ENCODE data around the gene VWA8.
"Not testable (repeated sequence)": the region's sequence is repeated elsewhere in the genome, so short reads cannot be mapped to it uniquely, and the experiment has no call there.

Gene VWA8

DNA sequence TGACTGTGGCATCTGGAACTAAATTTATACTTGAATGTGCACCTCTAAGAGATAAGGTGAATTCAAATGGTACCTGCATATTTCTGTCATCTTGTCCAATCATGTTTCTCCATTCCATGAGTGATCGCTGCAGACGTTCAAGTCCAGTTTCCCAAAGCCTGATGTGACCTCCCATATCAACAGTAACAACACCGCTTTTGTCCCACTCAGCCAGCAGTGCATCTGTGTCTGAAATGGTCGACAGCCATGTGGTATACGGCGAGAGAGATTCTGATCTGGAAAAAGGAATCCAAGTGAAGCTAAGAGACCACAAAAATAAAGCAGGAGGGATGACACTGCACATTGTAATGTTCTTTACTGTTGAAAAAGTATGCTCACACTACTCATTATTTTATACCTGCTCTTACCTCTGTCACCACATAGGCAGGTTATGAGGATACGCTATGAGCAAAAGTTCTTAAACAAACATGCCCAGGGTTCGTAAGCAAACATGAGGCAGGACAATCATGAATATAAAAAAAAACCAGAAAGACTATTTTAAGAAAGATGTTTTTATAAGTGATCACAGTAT, 290.0 kb downstream of the VWA8 start:
- Mint-ChIP-seq H3K27ac (no peak overlapping the region), H3K9me3 (no peaks in the 10 kb centered on the region), H3K36me3 (peaks cover 9% of the 10 kb centered on the region), H3K4me1 (no peaks in the 10 kb centered on the region), H3K4me3 (no peak overlapping the region)
- no peak for ATAC-seq
- no peak for DNase-seq (ENCODE audit: low spot score in 2 of 2)

DNA sequence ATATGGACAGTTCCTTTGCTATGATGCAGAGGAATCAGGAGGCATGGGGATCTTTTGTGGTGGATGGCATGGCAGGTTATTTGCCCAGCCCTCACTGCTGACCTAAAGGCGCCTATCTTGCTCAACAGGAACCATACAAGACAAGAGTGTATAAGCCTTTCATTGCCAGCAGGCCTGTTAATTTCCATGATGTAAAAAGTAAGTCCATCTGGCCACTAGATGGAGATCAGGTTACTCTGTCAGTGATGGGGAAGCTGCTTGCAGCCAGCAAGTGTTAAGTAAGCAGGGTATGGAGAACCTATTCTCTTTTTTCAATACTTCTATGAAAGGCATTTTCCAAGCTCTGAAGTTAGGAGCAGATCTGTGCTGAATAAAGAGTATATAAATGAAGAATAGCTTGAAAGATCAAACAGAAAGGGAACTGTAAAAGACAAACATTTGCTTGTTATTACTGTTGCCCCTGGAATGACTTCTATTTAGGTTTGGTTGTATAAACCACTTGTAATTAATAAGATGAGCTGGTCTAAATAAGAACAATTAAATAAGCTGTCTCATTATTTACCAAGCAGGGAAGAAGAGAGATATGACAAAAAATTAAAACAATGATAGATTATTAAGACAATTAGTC, 292.7 kb downstream of the VWA8 start:
- Mint-ChIP-seq H3K27ac (no peak overlapping the region), H3K4me1 (no peaks in the 10 kb centered on the region), H3K4me3 (no peak overlapping the region), H3K36me3 (peaks cover 9% of the 10 kb centered on the region), H3K9me3 (no peaks in the 10 kb centered on the region)
- ATAC-seq (peak; percentile 86), DNase-seq (ENCODE audit: low spot score in 2 of 2) (no peak)

DNA sequence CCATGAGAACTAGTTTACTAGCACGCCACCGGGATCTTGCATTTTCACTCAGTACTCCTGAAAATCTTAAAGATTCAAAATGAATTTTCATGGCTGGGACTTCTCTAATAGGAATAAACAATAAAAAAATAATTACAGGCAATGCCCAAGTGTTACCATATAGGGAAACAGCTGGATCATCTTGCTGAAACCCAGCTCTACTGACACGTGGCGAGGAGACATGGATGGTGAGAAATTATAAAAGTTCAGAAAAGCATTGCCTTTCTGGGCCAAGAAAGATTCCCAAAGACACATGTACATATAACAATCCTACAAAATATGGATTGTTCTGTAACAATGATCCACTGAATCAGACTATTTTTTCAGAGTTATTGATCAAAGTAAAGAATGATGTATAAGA, 294.3 kb downstream of the VWA8 start:
- ATAC-seq = no peak
- Mint-ChIP-seq H3K27ac (no peak overlapping the region), H3K4me1 (no peaks in the 10 kb centered on the region), H3K9me3 (no peaks in the 10 kb centered on the region), H3K4me3 (no peak overlapping the region), H3K36me3 (peaks cover 9% of the 10 kb centered on the region)
- DNase-seq (ENCODE audit: low spot score in 2 of 2) = no peak

DNA sequence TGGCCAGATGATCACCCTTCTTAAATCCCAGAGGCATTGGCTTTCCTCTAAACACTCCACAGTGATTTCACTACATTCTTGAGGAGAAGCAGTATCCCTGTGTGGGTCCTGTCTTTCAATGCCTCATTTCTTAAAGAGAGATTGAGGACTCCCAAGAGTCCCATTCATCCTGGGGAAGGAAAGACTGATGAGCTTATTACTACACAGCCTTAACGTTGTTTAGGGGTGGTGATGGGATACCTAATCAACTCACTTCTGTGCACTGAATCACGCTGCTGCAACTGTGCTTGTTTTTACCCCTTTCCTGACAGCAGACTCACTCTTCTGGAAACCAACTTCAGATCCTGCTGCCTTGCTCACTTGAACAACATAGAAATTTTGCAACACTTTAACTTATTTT, 300.5 kb downstream of the VWA8 start:
- ATAC-seq (no peak), DNase-seq (ENCODE audit: low spot score in 2 of 2) (no peak)
- Mint-ChIP-seq H3K4me3 (no peak overlapping the region), H3K27ac (no peak overlapping the region), H3K9me3 (no peaks in the 10 kb centered on the region), H3K36me3 (no peaks in the 10 kb centered on the region), H3K4me1 (no peaks in the 10 kb centered on the region)

DNA sequence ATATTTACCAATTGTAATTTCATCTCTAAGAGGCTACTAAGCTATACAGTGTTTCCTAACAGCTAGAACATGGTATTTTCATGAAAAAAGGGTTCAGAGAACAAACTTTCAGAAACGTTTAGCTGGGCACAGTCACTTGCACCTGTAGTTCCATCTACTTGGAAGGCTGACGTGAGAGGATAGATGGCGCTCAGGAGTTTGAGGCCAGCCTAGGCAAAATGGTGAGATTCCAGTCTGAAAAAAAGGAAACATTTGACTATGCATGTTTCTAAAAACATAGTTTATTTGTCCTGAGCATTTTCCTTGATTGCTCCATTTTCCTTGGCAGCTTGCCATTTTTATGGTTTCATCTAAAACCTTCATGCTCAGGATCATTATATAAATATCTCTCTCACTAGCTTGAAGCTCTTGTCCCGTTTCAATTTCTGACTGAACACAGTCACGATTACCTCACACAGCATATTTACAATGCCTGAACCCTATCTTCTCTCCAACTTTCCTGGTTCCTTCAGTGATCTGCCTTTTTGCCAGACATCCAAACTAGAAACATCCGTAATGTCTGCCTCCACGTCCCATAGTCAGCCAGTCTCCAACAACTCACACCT, 302.8 kb downstream of the VWA8 start:
- H3K4me3 Mint-ChIP-seq = no peak overlapping the region
- ATAC-seq = no peak
- DNase-seq (ENCODE audit: low spot score in 2 of 2) = no peak
- no peaks in the 10 kb centered on the region for H3K4me1 Mint-ChIP-seq
- H3K9me3 Mint-ChIP-seq = no peaks in the 10 kb centered on the region
- H3K27ac Mint-ChIP-seq = no peak overlapping the region
- no peaks in the 10 kb centered on the region for H3K36me3 Mint-ChIP-seq

DNA sequence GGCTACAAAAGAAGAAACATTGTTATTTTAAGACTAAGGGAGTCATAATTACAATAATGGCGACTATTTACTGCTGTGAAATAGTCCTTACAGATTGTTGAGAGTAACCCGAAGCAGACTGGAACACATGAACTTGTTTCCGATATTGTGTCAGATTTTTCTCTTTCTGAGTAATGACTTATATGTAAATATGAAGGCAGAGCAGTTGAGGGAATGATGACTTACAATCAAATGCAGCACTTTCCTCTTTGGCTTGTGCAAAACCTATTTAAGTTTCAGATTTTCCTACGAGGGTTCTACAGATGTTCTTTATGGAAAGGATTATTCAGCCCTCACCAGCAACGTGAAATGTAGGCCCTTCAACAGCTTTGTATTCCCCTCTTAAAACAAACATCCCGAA, 304.9 kb downstream of the VWA8 start:
- DNase-seq (ENCODE audit: low spot score in 2 of 2) = no peak
- H3K4me1 Mint-ChIP-seq = no peaks in the 10 kb centered on the region
- H3K36me3 Mint-ChIP-seq = no peaks in the 10 kb centered on the region
- H3K9me3 Mint-ChIP-seq = no peaks in the 10 kb centered on the region
- peak overlapping the region; percentile 40 for H3K27ac Mint-ChIP-seq
- H3K4me3 Mint-ChIP-seq = no peak overlapping the region
- ATAC-seq = peak; percentile 74

DNA sequence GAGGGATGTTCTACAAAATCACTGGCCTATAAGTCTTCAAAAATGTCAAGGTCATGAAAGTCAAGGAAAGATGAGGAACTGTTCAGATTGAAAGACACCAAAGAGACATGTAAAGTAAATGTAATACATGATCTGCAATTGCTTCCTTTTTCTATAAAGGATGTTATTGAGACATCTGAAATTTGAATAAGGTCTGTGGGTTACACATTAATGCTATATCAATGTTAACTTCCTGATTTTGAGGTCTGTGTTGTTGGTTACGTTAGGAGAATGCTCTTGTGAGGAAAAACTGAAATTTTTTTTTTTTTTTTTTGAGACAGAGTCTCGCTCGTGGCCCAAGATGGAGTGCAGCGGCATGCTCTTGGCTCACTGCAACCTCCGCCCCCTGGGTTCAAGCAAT, 306.1 kb downstream of the VWA8 start:
- no peak for DNase-seq (ENCODE audit: low spot score in 2 of 2)
- no peak for ATAC-seq
- Mint-ChIP-seq H3K27ac (no peak overlapping the region), H3K36me3 (no peaks in the 10 kb centered on the region), H3K4me1 (no peaks in the 10 kb centered on the region), H3K9me3 (no peaks in the 10 kb centered on the region), H3K4me3 (no peak overlapping the region)

DNA sequence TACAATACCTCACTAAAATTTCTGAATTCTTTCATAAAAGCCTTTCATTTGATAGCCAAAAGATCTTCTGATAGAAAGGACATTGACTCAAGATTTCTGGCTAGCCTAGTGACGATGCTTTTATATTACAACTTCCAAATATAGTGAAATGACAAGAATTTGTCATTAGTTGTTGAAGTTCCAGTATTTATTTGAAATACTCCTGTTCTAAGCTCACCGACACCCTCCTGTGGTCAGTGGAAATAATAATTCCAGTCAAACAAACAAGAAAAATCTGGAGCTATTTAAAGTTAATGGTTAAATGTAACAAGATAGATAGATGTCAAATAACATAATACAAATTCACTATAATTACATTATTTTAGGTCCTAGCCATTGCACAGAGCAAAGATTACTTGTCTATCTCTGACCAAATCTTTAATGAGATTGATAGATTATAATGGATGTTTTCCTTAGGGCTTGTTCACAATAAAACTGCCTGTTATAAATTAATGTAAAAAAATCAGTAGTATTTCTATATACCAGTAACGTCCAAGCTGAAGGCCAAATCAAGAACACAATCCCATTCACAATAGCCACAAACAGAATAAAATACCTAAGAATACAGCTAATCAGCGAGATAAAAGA, 308.1 kb downstream of the VWA8 start:
- no peak for DNase-seq (ENCODE audit: low spot score in 2 of 2)
- H3K27ac Mint-ChIP-seq = peak overlapping the region; percentile 37
- H3K4me3 Mint-ChIP-seq = no peak overlapping the region
- no peaks in the 10 kb centered on the region for H3K4me1 Mint-ChIP-seq
- no peaks in the 10 kb centered on the region for H3K36me3 Mint-ChIP-seq
- no peaks in the 10 kb centered on the region for H3K9me3 Mint-ChIP-seq
- ATAC-seq = no peak

DNA sequence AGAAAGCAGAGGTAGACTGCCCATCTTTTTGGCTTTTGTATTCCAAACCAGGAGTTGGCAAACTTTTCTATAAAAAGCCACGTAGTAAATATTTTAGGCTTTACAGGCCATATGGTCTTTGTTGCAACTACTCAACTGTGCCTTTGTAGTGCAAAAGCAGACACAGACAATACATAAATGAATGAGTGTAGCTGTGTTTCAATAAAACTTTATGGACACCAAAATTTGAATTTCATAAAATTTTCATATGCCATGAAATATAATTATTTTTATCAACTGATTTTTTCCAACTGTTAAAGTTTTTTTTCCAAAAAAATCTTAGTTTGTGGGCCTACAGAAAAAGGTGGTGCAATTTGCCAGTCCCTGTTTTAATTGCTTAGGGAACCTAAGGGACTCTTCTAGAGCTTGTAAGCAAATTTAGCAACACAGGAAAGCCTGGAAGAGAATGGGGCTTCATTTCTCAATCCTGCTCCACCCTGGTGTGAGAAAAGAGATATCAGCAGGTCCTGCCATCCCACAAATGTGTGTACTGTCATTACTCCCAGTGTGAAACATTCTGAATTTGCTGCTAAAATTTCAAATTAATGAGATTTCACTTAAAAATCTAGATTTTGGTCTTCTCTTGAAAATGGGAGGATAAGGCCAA, 309.4 kb downstream of the VWA8 start:
- DNase-seq (ENCODE audit: low spot score in 2 of 2) (no peak), ATAC-seq (no peak)
- Mint-ChIP-seq H3K4me1 (no peaks in the 10 kb centered on the region), H3K4me3 (no peak overlapping the region), H3K27ac (no peak overlapping the region), H3K9me3 (no peaks in the 10 kb centered on the region), H3K36me3 (no peaks in the 10 kb centered on the region)

DNA sequence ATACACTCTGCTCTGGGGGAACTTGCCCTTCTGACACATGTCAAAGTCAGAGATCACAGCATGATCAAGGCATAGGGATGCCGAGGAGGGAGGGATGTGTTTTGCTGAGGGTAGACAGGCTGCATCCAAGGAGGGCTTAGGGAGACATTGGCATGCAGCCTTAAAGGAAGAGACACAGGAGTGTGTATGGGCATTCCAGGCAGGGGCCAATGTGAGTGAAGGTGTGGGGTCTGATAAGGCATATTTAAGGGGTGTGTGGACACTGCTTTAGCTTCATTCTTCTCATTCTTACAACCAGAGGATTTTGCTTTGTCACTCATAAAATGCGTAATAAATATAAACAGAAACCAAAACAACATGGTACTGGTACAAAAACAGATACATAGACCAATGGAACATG, 310.2 kb downstream of the VWA8 start:
- no peaks in the 10 kb centered on the region for H3K36me3 Mint-ChIP-seq
- no peak overlapping the region for H3K4me3 Mint-ChIP-seq
- no peak overlapping the region for H3K27ac Mint-ChIP-seq
- H3K9me3 Mint-ChIP-seq = no peaks in the 10 kb centered on the region
- DNase-seq (ENCODE audit: low spot score in 2 of 2) (no peak), ATAC-seq (no peak)
- no peaks in the 10 kb centered on the region for H3K4me1 Mint-ChIP-seq

DNA sequence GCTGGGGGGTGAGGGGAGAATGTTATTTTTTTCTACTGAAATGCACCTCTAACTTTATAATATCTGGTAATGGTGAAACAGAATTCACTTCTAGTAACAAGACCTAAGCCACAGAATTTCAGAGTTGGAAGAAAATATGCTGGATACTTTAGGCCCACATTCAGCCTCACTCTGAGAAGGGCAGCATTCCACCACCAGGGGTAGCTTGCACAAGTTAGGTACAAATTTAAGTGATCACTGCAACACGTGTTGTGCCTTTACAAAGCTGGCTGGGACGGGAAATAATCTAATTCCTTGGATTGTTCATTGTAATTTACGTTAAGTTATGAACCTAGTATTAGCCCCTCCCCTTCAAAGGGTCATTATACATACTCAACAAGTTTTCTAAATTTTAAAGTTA, 311.2 kb downstream of the VWA8 start:
- H3K36me3 Mint-ChIP-seq = no peaks in the 10 kb centered on the region
- H3K4me1 Mint-ChIP-seq = no peaks in the 10 kb centered on the region
- DNase-seq (ENCODE audit: low spot score in 2 of 2) = no peak
- H3K4me3 Mint-ChIP-seq = no peak overlapping the region
- no peak for ATAC-seq
- H3K9me3 Mint-ChIP-seq = no peaks in the 10 kb centered on the region
- H3K27ac Mint-ChIP-seq = no peak overlapping the region

DNA sequence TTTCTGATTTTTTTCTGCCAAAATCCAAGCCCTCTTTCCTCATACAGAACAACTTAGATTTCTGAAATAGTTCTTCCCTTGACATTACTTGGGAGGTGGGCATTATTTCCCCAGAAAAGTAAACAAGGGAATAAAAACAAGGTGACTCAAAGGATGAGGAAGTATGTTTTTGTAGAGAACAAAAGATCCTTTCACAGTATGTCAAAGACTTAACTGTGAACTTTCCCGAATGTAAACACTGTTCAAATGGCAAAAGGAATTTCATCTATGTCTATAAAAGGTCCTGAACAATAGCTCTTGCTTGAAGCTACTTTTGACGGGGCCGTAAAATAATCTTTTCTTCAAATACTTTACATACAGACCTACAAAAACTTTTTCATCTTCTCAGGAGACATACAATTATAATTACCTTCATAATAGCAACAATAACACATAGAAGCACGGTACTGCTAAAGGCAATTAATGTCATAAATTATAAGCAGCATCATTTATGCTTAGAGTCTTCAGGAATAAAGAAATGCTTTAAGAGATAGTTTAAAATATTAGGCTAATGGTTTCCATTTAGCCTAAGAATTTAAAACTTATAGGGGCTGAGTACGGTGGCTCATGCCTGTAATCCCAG, 312.5 kb downstream of the VWA8 start:
- no peaks in the 10 kb centered on the region for H3K36me3 Mint-ChIP-seq
- no peaks in the 10 kb centered on the region for H3K4me1 Mint-ChIP-seq
- DNase-seq (ENCODE audit: low spot score in 2 of 2) = no peak
- ATAC-seq = no peak
- H3K27ac Mint-ChIP-seq = no peak overlapping the region
- H3K4me3 Mint-ChIP-seq = no peak overlapping the region
- H3K9me3 Mint-ChIP-seq = no peaks in the 10 kb centered on the region

DNA sequence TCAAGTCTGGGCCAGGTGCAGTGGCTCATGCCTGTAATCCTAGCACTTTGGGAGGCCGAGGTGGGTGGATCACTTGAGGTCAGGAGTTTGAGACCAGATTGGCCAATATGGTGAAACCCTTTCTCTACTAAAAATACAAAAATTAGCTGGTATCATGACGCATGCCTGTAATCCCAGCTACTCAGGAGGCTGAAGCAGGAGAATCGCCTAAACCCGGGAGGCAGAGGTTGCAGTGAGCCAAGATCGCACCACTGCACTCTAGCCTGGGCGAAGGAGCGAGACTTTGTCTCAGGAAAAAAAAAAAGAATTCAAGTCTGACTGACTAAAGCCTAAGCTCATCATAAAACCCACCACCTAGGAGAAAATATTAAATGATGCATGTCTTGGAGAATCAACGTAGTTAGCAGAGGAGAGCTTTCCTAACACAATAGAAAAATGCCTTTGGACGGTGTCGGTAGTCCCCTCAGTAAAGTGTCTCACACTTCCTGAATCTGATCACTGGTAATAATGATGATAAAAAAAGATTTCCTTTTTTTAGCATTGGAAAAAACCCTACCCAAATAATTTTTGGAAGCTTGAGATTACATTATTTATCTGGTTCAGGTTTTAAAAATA, 313.1 kb downstream of the VWA8 start:
- H3K4me1 Mint-ChIP-seq; H3K27ac Mint-ChIP-seq; H3K4me3 Mint-ChIP-seq; ATAC-seq; H3K36me3 Mint-ChIP-seq; H3K9me3 Mint-ChIP-seq; DNase-seq (ENCODE audit: low spot score in 2 of 2): not testable (repeated sequence)

DNA sequence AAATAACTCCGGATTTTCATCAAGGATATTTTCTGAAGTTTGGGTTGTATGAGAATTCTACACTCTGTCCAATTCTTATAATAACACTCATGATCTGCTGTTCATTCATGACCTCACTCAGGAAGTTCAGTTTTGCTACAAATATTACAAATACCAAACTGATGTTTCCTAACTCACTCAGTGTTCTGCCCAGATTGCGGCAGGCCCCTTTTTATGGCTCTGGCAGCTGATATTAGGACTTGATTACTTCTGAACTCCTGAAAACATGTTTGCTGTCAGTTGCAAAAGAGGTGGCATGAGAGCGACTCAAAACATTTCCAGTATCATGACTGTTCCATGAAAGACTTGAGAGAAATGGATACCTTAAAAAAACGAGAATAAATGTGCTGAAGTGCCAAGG, 315.6 kb downstream of the VWA8 start:
- Mint-ChIP-seq H3K27ac (no peak overlapping the region), H3K9me3 (no peaks in the 10 kb centered on the region), H3K36me3 (no peaks in the 10 kb centered on the region), H3K4me3 (no peak overlapping the region), H3K4me1 (no peaks in the 10 kb centered on the region)
- DNase-seq (ENCODE audit: low spot score in 2 of 2) = no peak
- ATAC-seq = no peak

DNA sequence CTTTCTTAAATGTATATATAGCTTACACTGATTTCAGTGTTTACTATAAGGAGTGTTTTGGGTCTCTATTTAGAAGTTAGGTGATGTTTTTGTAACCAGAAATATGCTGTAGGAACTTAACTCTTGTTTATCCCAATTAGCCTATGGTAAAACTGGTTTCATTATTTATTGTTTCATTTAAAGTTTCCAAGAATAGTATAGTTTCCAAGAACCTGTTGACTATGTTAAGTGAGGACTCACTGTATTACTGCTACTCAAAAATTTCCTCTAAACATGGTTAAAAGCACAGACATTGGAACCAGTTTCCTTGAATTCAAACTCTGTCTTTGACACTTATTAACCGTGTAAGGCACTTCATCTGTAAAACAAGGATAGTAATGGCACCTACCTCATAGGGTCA, 316.2 kb downstream of the VWA8 start:
- no peak overlapping the region for H3K4me3 Mint-ChIP-seq
- DNase-seq (ENCODE audit: low spot score in 2 of 2) (no peak), ATAC-seq (no peak)
- H3K27ac Mint-ChIP-seq = no peak overlapping the region
- no peaks in the 10 kb centered on the region for H3K4me1 Mint-ChIP-seq
- no peaks in the 10 kb centered on the region for H3K36me3 Mint-ChIP-seq
- no peaks in the 10 kb centered on the region for H3K9me3 Mint-ChIP-seq
